Measurements from ENCODE around the gene AREL1. TPM values are rescaled to one million over a fixed set of nuclear protein-coding genes. Genes with fewer than 3 reads are reported as not detected.

Gene AREL1
- total RNA-seq, 1 experiment from 2014 or later = 34.2 TPM

- no peaks in the 10 kb centered on the region for H3K9me3 ChIP-seq (ENCODE audit: control insufficient read depth, low read depth, low read length)
- H3K4me2 ChIP-seq (ENCODE audit: insufficient read depth, insufficient read length, low read length) = no peak overlapping the region
- no peaks in the 10 kb centered on the region for H3K36me3 Mint-ChIP-seq (ENCODE audit: insufficient read depth in 1 of 3, low read depth in 3 of 3)
- no peak overlapping the region for H3K27ac Mint-ChIP-seq
- no peaks in the 10 kb centered on the region for H4K20me1 ChIP-seq (ENCODE audit: control insufficient read depth, insufficient read depth, insufficient read length)
- no peak overlapping the region for H2AK5ac ChIP-seq (ENCODE audit: insufficient read length, low read length)
- no peak overlapping the region for H3K9ac ChIP-seq (ENCODE audit: extremely low read depth, insufficient read length, low read length)
- no peaks in the 10 kb centered on the region for H3K23me2 ChIP-seq (ENCODE audit: insufficient read length, low read depth, low read length, poor library complexity, severe bottlenecking)
- no peak overlapping the region for H4K8ac ChIP-seq (replicated peaks; ENCODE audit: insufficient read length, low read depth, low read length)
- H3K4me1 ChIP-seq (ENCODE audit: insufficient read depth, low read length) = no peaks in the 10 kb centered on the region
- no peak overlapping the region for H2BK20ac ChIP-seq (ENCODE audit: low read depth, low read length, poor library complexity, severe bottlenecking)
- H3K27ac ChIP-seq (ENCODE audit: insufficient read length, low read depth, low read length) = no peak overlapping the region
- H3K14ac ChIP-seq (ENCODE audit: insufficient read depth, low read length) = no peak overlapping the region
- no peaks in the 10 kb centered on the region for H3K27me3 ChIP-seq (ENCODE audit: insufficient read depth, low read length)
- H3K56ac ChIP-seq (ENCODE audit: insufficient read length, low read depth, low read length) = no peak overlapping the region
- no peak overlapping the region for H2AFZ ChIP-seq (ENCODE audit: low read length)
- H3T11ph ChIP-seq (ENCODE audit: low read length) = no peak overlapping the region
- no peak overlapping the region for H3K23ac ChIP-seq (ENCODE audit: insufficient read length, low read depth, low read length)
- H2BK15ac ChIP-seq (ENCODE audit: low read depth, low read length) = no peak overlapping the region
- TF ChIP-seq CTCF (conservative IDR thresholded peaks at IDR 0.05) = no peak
- H3K4me1 Mint-ChIP-seq = peaks cover 33 to 53% of the 10 kb centered on the region in 2 experiments
- H3K79me2 ChIP-seq (ENCODE audit: insufficient read depth, low read length) = no peaks in the 10 kb centered on the region
- no peak overlapping the region for H3K4me3 Mint-ChIP-seq
- H3K9me3 Mint-ChIP-seq = no peaks in the 10 kb centered on the region
- no CpG with 5 or more reads among the region's 2 CpGs for WGBS (ENCODE audit: extremely low coverage, insufficient read length, low lambda C conversion rate)
- H4K5ac ChIP-seq (ENCODE audit: insufficient read length, low read depth, low read length) = no peak overlapping the region
- no peak overlapping the region for H2BK12ac ChIP-seq (ENCODE audit: insufficient read length, low read depth, low read length)
- H3K27me3 Mint-ChIP-seq (ENCODE audit: low read depth) = no peaks in the 10 kb centered on the region
- H3K79me1 ChIP-seq (ENCODE audit: insufficient read depth, low read depth, low read length, poor library complexity, severe bottlenecking) = no peaks in the 10 kb centered on the region
- H3K18ac ChIP-seq (ENCODE audit: insufficient read length, low read depth, low read length) = no peak overlapping the region
- H2BK5ac ChIP-seq (ENCODE audit: insufficient read length, low read length) = no peak overlapping the region
- H3K4ac ChIP-seq (ENCODE audit: low read depth, low read length) = no peak overlapping the region
- H2BK120ac ChIP-seq (ENCODE audit: low read depth, low read length, poor library complexity, severe bottlenecking) = no peak overlapping the region
- no peak for DNase-seq
- H4K91ac ChIP-seq (ENCODE audit: insufficient read length, low read depth, low read length) = no peak overlapping the region
Observed at GRCh38 chr14:74634964-74635363, 77.9 kb downstream of the AREL1 start.
